Ishikawa (cell line): ENCODE results near the gene CCDC50.

Source experiments
- FOXM1 ChIP-seq: IDR thresholded peaks from 2 replicates; pipeline ENCODE4 v1.6.1; 2012; ENCODE audit warnings: low read depth, borderline replicate concordance
- RAD21 ChIP-seq: IDR thresholded peaks from 2 replicates; pipeline ENCODE4 v1.6.1; 2012; ENCODE audit warnings: low read depth
- REST ChIP-seq: IDR thresholded peaks from 2 replicates; pipeline ENCODE4 v1.6.1; 2012; ENCODE audit warnings: low read depth, mild to moderate bottlenecking

DNA sequence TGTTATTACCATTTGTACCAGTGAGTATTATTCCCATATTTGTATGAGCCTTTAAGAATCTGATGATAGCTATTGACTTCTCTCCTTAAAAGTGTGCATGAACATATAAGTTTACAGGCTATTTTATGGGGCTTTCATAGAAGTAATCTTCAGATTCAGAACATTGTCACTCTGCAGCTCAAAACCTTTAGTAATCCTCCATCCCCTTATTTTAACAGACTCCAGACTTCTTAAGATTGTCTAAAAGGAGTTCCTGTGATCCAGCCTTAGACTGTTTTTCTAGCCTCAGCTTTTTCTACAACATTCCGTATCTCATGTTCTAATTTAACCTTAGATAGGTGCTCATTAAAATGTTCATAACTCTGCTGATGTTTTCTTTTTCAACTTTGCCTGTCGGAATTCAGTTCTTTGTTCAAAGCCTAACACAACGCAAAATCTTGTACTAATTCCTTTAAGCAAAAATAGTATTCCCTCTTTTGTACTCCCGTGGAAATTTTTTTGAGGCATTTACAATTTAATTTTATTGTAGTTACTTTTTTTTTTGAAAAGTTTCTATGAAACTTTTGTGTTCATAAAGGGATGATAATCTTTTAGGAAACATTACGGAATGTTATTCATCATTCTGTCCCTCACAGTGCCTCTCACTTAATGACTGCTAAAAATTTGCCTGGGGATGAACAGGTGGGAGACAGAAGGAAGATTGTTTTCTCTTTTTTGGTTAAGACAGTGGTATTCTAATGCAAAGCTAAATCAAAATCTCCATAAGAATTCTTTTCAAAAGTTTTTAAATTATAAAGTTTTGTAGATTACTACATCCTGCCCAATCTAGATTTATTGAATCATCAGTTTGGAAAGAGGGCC, 39.8 kb downstream of the CCDC50 start:
- TF ChIP-seq RAD21 (no peak), FOXM1 (no peak), REST (no peak)
